Epithelial cell of esophagus (primary cell): ENCODE measurements around the gene RHOT1.
"Not testable (repeated sequence)": the region's sequence is repeated elsewhere in the genome, so short reads cannot be mapped to it uniquely, and the experiment has no call there.

Experiments
- DNase-seq: peaks from one replicate; pipeline ENCODE4 v3.0.0; 2010; ENCODE audit warnings: low read depth
- H3K4me3 ChIP-seq: 2 replicates; pipeline ENCODE4 v1.5.1; 2011; ENCODE audit warnings: mild to moderate bottlenecking, low read length, control low read depth
- TF ChIP-seq, protein P1 (sequence below): IDR thresholded peaks from 2 replicates; pipeline ENCODE4 v1.5.1; 2011; ENCODE audit warnings: low read depth, mild to moderate bottlenecking, low read length, control low read depth, inconsistent platforms; ENCODE audit not compliant: insufficient read depth; ENCODE audit errors: missing control alignments

The RHOT1 gene

DNA sequence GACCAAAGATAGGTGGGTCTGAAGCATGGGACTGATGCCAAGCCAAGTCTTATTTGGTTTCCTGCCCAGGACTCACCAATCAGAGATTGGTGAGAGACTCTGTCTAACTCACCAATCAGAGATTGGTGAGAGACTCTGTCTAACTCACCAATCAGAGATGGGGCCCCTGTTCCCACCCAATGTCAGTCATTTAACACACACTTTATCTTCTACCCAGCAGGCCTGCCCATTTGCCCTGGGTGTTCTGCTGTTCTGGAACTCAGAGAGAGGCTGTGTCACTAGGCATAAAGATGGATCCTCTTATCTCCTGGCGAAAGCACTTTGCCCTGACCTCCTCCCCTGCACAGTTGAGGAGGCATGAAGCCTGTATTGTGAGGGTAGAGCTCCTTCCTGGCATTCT, 5.4 kb upstream of the RHOT1 start:
- TF ChIP-seq, protein P1, sequence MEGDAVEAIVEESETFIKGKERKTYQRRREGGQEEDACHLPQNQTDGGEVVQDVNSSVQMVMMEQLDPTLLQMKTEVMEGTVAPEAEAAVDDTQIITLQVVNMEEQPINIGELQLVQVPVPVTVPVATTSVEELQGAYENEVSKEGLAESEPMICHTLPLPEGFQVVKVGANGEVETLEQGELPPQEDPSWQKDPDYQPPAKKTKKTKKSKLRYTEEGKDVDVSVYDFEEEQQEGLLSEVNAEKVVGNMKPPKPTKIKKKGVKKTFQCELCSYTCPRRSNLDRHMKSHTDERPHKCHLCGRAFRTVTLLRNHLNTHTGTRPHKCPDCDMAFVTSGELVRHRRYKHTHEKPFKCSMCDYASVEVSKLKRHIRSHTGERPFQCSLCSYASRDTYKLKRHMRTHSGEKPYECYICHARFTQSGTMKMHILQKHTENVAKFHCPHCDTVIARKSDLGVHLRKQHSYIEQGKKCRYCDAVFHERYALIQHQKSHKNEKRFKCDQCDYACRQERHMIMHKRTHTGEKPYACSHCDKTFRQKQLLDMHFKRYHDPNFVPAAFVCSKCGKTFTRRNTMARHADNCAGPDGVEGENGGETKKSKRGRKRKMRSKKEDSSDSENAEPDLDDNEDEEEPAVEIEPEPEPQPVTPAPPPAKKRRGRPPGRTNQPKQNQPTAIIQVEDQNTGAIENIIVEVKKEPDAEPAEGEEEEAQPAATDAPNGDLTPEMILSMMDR: no peak
- H3K4me3 ChIP-seq: no peak overlapping the region
- no peak for DNase-seq

DNA sequence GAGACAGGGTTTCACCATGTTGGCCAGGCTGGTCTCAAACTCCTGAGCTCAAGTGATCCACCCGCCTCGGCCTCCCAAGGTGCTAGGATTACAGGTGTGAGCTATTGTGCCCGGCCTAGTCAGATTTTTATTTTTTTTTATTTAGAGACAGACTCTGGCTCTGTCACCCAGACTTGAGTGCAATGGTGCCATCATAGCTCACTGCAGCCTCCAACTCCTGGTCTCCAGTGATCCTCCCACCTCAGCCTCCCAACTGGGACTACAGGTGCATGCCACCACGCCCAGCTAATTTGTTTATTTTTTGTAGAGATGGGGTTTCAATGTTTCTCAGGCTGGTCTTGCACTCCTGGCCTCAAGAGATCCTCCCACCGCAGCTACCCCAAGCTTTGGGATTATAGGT, 2.8 kb upstream of the RHOT1 start:
- not testable (repeated sequence) for DNase-seq, H3K4me3 ChIP-seq

DNA sequence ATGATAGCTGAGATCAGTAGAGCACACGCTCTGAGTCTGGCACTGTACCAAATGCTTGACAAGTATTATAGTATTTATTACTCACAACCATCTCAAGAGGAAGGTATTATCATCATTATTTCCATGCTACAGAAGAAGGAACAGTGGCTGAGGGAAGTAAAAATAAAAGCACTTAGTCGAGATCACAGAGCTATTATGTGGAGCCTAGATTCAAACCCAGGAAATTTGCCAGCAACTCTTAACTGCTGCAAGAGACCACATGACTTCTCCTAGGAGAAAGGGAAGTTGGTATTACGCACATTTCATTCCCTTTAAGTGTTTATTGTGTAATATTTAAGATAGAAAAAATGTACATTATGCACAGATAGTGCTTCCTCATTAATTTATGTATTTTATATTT, 1.0 kb upstream of the RHOT1 start:
- TF ChIP-seq, protein P1: no peak
- peak overlapping the region; percentile 61 for H3K4me3 ChIP-seq
- peak; percentile 70 for DNase-seq

DNA sequence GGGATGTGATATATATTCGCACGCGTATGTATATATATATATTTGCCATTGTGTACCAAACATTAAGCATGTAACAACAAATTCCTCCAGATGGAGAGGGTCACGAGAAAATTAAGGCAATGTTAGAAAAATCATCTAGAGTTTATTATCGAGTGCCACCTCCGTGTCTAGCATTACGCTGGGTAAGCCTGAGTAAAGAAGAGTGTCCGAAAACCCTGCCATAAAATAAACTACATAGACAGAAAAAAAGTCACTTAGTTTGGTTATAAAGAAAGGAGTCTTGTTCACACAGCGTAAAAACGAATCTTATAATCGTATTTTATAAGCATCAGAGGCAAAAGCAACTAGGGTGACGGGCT, 644 bp upstream of the RHOT1 start:
- TF ChIP-seq, protein P1: no peak
- no peak for DNase-seq
- H3K4me3 ChIP-seq: peak overlapping the region; percentile 61

DNA sequence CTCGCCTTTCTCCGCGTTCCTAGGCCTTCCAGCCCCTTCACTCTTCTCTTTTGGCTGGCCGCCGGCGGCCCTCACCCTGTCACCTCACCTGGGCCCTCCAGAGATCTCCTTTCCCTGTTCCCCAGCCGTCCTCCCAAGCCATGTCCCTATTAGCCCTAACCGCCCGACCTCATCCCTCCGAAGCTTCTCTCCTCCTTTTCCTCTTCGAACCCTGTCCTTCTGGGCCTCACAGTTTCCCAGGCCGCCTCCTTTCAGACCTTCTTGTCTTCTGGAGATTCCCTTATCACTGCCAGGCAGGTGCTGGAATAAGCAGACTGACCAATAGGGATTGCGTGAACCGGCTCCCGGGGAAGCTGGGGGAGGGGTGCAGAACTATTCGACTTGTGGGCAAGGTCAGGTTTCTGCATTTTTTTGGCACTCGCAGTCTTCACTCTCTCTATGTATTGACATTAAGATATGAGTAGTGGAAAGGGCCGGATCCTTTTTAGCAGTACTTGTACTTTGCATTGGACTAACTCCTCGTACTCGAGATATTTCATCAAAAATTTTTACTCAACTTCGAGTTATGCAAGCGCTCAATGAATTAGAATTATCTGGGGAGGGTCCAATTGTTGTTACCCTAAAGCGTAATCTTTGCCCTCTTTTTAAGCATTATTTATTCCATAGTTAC, 690 bp downstream of the RHOT1 start:
- DNase-seq: peak; percentile 68
- TF ChIP-seq, protein P1: no peak
- peak overlapping the region; percentile 67 for H3K4me3 ChIP-seq

DNA sequence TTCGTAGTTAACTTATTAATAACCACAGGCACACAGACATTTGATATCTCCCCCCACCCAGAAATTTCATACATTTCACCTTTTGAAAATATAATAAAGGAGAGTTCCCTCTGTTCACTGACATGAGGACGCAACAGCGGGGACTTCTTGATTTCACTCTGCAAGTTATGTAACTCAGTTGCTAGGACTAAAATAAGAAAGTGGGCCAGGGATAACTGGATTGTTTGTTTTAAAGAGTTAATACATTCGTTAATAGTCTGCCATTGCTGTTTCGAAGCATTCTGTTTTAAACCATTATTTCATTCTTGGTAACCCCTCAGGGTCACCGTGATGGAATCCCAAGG, 1.2 kb downstream of the RHOT1 start:
- peak overlapping the region; percentile 67 for H3K4me3 ChIP-seq
- no peak for DNase-seq
- TF ChIP-seq, protein P1: no peak

DNA sequence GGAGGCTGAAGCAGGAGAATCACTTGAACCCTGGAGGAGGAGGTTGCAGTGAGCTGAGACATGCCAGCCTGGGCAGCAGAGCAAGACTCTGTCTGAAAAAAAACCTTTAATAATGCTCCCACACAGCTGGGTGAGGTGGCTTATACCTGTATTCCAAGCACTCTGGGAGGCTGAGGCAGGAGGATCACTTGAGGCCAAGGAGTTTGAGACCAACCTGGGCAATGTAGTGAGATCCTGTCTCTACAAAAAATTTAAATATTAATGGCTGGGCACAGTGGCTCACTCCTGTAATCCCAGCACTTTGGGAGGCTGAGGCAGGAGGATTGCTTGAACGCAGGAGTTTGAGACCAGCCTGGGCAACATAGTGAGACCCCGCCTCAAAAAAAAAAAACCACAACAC, 2.1 kb downstream of the RHOT1 start:
- not testable (repeated sequence) for DNase-seq, H3K4me3 ChIP-seq

DNA sequence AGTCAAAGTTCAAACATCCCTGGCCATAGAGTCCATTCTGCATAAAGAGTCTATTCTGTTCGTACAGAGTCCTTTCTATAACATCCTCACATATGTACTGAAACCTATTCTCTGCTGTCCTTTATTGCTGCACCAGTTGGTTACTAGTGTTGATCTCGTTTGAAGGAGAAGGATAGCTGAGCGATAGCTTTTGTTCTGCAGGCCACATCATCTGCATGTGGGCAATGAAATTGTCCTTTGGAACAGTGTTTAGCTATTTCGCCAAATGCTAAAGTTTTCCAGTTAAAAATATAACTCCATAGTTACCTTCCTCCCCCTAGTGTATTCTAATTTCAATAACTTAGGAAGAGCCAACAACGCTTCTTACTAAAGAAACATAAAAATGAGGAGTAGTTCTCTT, 6.0 kb downstream of the RHOT1 start:
- no peak for DNase-seq

More for the DNA sequence above, 6.0 kb downstream of the RHOT1 start:
- TF ChIP-seq, protein P1: no peak
- H3K4me3 ChIP-seq: no peak overlapping the region
